ENCODE results near the gene ANKRD60. TPM values are rescaled to one million over a fixed set of nuclear protein-coding genes. Genes with fewer than 3 reads are reported as not detected.
A peak's percentile ranks its signal among the peaks of the same experiment; 100 is the strongest.

ANKRD60 gene
- total RNA-seq, 6 experiments from 2014 or later, result not detected

GRCh38 chr20:58238490-58238889 is 10.0 kb upstream of the ANKRD60 start:
- peak overlapping the region; percentile 85 for H3K27ac Mint-ChIP-seq

GRCh38 chr20:58237318-58238132 is 9.1 kb upstream of the ANKRD60 start:
- TF ChIP-seq CTCF (IDR thresholded peaks at IDR 0.05), result no peak; the same call in none of the 2 replicates
- H3K4me3 Mint-ChIP-seq, result peak overlapping the region; percentile 96
- H3K9me3 Mint-ChIP-seq, result no peaks in the 10 kb centered on the region
- peaks cover 12% of the 10 kb centered on the region for H3K36me3 Mint-ChIP-seq (ENCODE audit: low read depth)
- peak overlapping the region; percentile 85 for H3K27ac Mint-ChIP-seq
- no peaks in the 10 kb centered on the region for H3K27me3 Mint-ChIP-seq (ENCODE audit: insufficient read depth)
- DNase-seq, result peak; percentile 73
- H3K4me1 Mint-ChIP-seq (ENCODE audit: low read depth), result peaks cover 39% of the 10 kb centered on the region

More at GRCh38 chr20:58238490-58238889, 10.0 kb upstream of the ANKRD60 start:
- TF ChIP-seq CTCF (IDR thresholded peaks at IDR 0.05), result no peak
- no peaks in the 10 kb centered on the region for H3K27me3 Mint-ChIP-seq (ENCODE audit: insufficient read depth)
- H3K9me3 Mint-ChIP-seq, result no peaks in the 10 kb centered on the region
- peaks cover 40% of the 10 kb centered on the region for H3K4me1 Mint-ChIP-seq (ENCODE audit: low read depth)
- peaks cover 16% of the 10 kb centered on the region for H3K36me3 Mint-ChIP-seq (ENCODE audit: low read depth)
- peak overlapping the region; percentile 96 for H3K4me3 Mint-ChIP-seq
- no peak for DNase-seq

DNA sequence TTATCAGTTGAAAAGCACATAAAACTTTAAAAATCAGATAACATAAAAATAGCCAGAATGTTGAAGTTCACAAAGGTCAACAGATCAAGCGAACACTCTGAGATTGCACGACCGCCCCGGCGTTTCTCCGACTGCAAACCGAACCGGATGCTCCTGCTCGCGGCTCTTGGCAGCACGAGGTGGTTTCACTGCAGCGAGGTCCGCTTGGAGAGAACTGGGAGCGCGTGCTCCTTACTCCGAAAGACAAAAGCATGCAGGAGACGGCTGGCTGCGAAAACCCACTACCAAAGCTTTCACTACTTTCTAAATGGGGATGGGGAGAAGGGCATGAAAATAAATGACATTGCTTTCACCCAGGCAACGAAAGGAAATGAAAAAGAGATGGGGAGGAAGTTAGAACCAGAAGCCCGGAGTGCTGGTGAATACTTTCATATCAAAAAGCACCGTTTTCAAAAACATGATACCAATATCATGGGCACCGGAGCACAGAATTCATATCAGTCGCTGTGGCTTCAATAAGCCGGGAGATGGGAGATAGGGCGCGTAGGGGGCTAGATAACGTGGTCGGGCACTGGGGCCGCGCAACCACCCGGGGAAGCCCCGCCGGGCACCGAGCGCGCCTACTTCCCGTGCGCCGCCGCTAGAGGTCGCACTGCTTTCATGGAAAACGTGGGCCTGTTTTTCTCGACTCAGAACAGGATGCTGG is 8.3 kb upstream of the ANKRD60 start:
- Mint-ChIP-seq H3K4me1 (ENCODE audit: low read depth) (peaks cover 39% of the 10 kb centered on the region), H3K36me3 (ENCODE audit: low read depth) (peaks cover 5% of the 10 kb centered on the region; the same call in 1 of the 2 replicates), H3K4me3 (peak overlapping the region; percentile 96), H3K9me3 (no peaks in the 10 kb centered on the region), H3K27ac (peak overlapping the region; percentile 85), H3K27me3 (ENCODE audit: insufficient read depth) (no peaks in the 10 kb centered on the region)
- TF ChIP-seq CTCF (IDR thresholded peaks at IDR 0.05), result peak; percentile 99
- peak; percentile 48 for DNase-seq

GRCh38 chr20:58235010-58235409 is 6.6 kb upstream of the ANKRD60 start:
- H3K27me3 Mint-ChIP-seq (ENCODE audit: insufficient read depth), result no peaks in the 10 kb centered on the region
- H3K27ac Mint-ChIP-seq, result no peak overlapping the region
- TF ChIP-seq CTCF (IDR thresholded peaks at IDR 0.05), result no peak
- peaks cover 39% of the 10 kb centered on the region for H3K4me1 Mint-ChIP-seq (ENCODE audit: low read depth)
- no peak overlapping the region for H3K4me3 Mint-ChIP-seq
- peaks cover 5% of the 10 kb centered on the region; the same call in 1 of the 2 replicates for H3K36me3 Mint-ChIP-seq (ENCODE audit: low read depth)
- no peaks in the 10 kb centered on the region for H3K9me3 Mint-ChIP-seq
- DNase-seq, result no peak

- no peaks in the 10 kb centered on the region for H3K9me3 Mint-ChIP-seq
- H3K36me3 Mint-ChIP-seq (ENCODE audit: low read depth), result peaks cover 10% of the 10 kb centered on the region
- no peak overlapping the region for H3K27ac Mint-ChIP-seq
- DNase-seq, result no peak
- H3K4me1 Mint-ChIP-seq (ENCODE audit: low read depth), result peaks cover 35% of the 10 kb centered on the region
- no peak overlapping the region for H3K4me3 Mint-ChIP-seq
- H3K27me3 Mint-ChIP-seq (ENCODE audit: insufficient read depth), result peaks cover 5% of the 10 kb centered on the region; the same call in 1 of the 2 replicates
- peak; percentile 88 for TF ChIP-seq CTCF (IDR thresholded peaks at IDR 0.05)
These were observed 5.6 kb upstream of the ANKRD60 start for GRCh38 chr20:58233881-58234528.

Measured in HFFc6 (cell line).